GM12878 (cell line): ENCODE data around the gene GOLGA6L10.
"Not testable (repeated sequence)": the region's sequence is repeated elsewhere in the genome, so short reads cannot be mapped to it uniquely, and the experiment has no call there.

Experiments used
- EZH2 ChIP-seq: IDR thresholded peaks from 2 replicates; pipeline ENCODE4 v1.6.1; 2012; ENCODE audit warnings: low read depth, mild to moderate bottlenecking, control low read depth, inconsistent platforms, low read length, borderline replicate concordance; ENCODE audit not compliant: control insufficient read depth
- JUND ChIP-seq: IDR thresholded peaks from 2 replicates; pipeline ENCODE4 v1.6.1; 2012; ENCODE audit warnings: low read depth, mild to moderate bottlenecking, low read length, improper control_type of control experiment, moderate library complexity
- POLR2AphosphoS5 ChIP-seq: IDR thresholded peaks from 2 replicates; pipeline ENCODE4 v1.6.1; 2011; ENCODE audit warnings: mild to moderate bottlenecking, low read length, inconsistent platforms
- RFX5 ChIP-seq: IDR thresholded peaks from 2 replicates; pipeline ENCODE4 v1.6.1; 2011; ENCODE audit warnings: low read depth, low read length, improper control_type of control experiment
- SMC3 ChIP-seq: IDR thresholded peaks from 2 replicates; pipeline ENCODE4 v1.6.1; 2011; ENCODE audit warnings: low read length, improper control_type of control experiment, borderline replicate concordance
- TF ChIP-seq, protein P1 (sequence below), 3 experiments: IDR thresholded peaks in 2 of 3; conservative IDR thresholded peaks in 1 of 3; 2 replicates each; pipeline ENCODE4 v1.5.1; 2011; ENCODE audit warnings: low read depth in 3 of 3, low read length in 3 of 3, mild to moderate bottlenecking in 3 of 3, control low read depth in 2 of 3, moderate library complexity in 2 of 3, inconsistent platforms in 1 of 3, mixed read lengths in 1 of 3; ENCODE audit not compliant: control insufficient read depth in 2 of 3, insufficient read depth in 1 of 3; ENCODE audit errors: extremely low read depth in 1 of 3

GRCh38 chr15:82345176-82345575, 4.1 kb downstream of the GOLGA6L10 start:
- not testable (repeated sequence) for TF ChIP-seq SMC3, POLR2AphosphoS5, EZH2, RFX5, JUND
- TF ChIP-seq, protein P1, sequence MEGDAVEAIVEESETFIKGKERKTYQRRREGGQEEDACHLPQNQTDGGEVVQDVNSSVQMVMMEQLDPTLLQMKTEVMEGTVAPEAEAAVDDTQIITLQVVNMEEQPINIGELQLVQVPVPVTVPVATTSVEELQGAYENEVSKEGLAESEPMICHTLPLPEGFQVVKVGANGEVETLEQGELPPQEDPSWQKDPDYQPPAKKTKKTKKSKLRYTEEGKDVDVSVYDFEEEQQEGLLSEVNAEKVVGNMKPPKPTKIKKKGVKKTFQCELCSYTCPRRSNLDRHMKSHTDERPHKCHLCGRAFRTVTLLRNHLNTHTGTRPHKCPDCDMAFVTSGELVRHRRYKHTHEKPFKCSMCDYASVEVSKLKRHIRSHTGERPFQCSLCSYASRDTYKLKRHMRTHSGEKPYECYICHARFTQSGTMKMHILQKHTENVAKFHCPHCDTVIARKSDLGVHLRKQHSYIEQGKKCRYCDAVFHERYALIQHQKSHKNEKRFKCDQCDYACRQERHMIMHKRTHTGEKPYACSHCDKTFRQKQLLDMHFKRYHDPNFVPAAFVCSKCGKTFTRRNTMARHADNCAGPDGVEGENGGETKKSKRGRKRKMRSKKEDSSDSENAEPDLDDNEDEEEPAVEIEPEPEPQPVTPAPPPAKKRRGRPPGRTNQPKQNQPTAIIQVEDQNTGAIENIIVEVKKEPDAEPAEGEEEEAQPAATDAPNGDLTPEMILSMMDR (IDR thresholded peaks at IDR 0.05 in 2 of 3, conservative IDR thresholded peaks at IDR 0.05 in 1 of 3; ENCODE audit: control insufficient read depth in 2 of 3, extremely low read depth in 1 of 3, insufficient read depth in 1 of 3, low read depth in 3 of 3, low read length in 3 of 3): not testable (repeated sequence)
